Activated CD4-positive, alpha-beta memory T cell treated with anti-CD3 and anti-CD28 coated beads for 36 hours (primary cell): Measurements from ENCODE around the gene ATP8B3. TPM values are rescaled to one million over a fixed set of nuclear protein-coding genes. Genes with fewer than 3 reads are reported as not detected.

Experiments used
- CTCF ChIA-PET: fragments of 350-600 bp; sonication (Branson Sonifier 250); formaldehyde crosslinking; loops from one replicate; lab custom pipeline; 2021; ENCODE audit warnings: antibody characterized with exemption, inconsistent platforms; lab: Charles Lee
- POLR2A ChIA-PET: fragments of 350-600 bp; sonication (Branson Sonifier 250); formaldehyde crosslinking; loops from one replicate; lab custom pipeline; 2021; ENCODE audit warnings: antibody characterized with exemption; lab: Charles Lee
- DNase-seq: peaks from one replicate; pipeline ENCODE4 v3.0.0-alpha.2; 2020
- H3K27ac Mint-ChIP-seq: one replicate; pipeline ENCODE4 v1.8.0; 2021; ENCODE audit warnings: mixed read lengths
- H3K27me3 Mint-ChIP-seq: one replicate; pipeline ENCODE4 v1.8.0; 2021; ENCODE audit warnings: mixed read lengths
- H3K36me3 Mint-ChIP-seq: one replicate; pipeline ENCODE4 v1.8.0; 2021; ENCODE audit warnings: mixed read lengths
- H3K4me1 Mint-ChIP-seq: one replicate; pipeline ENCODE4 v1.8.0; 2021; ENCODE audit warnings: low read depth, mixed read lengths
- H3K4me3 Mint-ChIP-seq: one replicate; pipeline ENCODE4 v1.8.0; 2021; ENCODE audit warnings: mild to moderate bottlenecking, mixed read lengths
- H3K9me3 Mint-ChIP-seq: one replicate; pipeline ENCODE4 v1.8.0; 2021; ENCODE audit warnings: mixed read lengths
- intact Hi-C: fragments of 100-400 bp; cut with micrococcal nuclease; formaldehyde crosslinking; loops from one replicate; pipeline ENCODE4 v1.15.1; 2023
- total RNA-seq, 2 experiments: library from RNA; stranded (reverse); gene quantifications; one replicate each; pipeline ENCODE4 v1.2.3, GENCODE V29; 2021

ATP8B3 gene
- total RNA-seq, 2 experiments from 2014 or later, result 9.6 to 10.0 TPM

GRCh38 chr19:1780272-1780958 lies 31.7 kb downstream of the ATP8B3 start:
- CTCF ChIA-PET, result interaction anchor here (1.1 to 4.0 kb wide), 6 partner anchors 10 to 234 kb away, joined by 3 to 32 read pairs (median 14); no protein-coding TSS in a partner anchor
- Mint-ChIP-seq H3K27me3 (peaks cover 55% of the 10 kb centered on the region), H3K9me3 (peaks cover 7% of the 10 kb centered on the region), H3K4me3 (no peak overlapping the region), H3K27ac (no peak overlapping the region), H3K36me3 (no peaks in the 10 kb centered on the region), H3K4me1 (no peaks in the 10 kb centered on the region)
- no peak for DNase-seq
- intact Hi-C loops, result no loop called here
- POLR2A ChIA-PET, result no interaction called here

- POLR2A ChIA-PET, result no interaction called here
- peaks cover 7% of the 10 kb centered on the region for H3K9me3 Mint-ChIP-seq
- no peaks in the 10 kb centered on the region for H3K36me3 Mint-ChIP-seq
- DNase-seq, result no peak
- CTCF ChIA-PET, result interaction anchor here (1.2 to 1.7 kb wide), 2 partner anchors 8 to 107 kb away, joined by 3 to 4 read pairs; no protein-coding TSS in a partner anchor
- H3K4me3 Mint-ChIP-seq, result no peak overlapping the region
- intact Hi-C loops, result no loop called here
- H3K4me1 Mint-ChIP-seq, result no peaks in the 10 kb centered on the region
- H3K27ac Mint-ChIP-seq, result no peak overlapping the region
- peaks cover 56% of the 10 kb centered on the region for H3K27me3 Mint-ChIP-seq
Observed at GRCh38 chr19:1779574-1779973, 32.5 kb downstream of the ATP8B3 start.

DNA sequence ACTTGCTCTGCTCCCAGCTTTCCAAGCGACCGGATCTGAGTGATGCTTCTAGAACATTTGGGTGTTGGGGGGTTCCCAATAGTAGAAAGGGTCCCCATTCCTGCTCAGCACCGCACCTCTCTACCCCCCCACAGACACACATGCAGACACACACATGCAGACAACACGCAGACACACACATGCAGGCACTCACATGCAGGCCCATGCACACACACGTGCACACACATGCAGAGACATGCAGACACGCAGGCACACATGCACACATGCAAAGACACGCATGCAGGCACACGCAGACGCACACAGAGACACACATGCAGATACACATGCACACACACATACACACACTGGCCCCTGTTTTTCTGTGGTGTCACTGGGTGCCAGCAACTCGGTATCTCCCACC lies 34.9 kb downstream of the ATP8B3 start:
- H3K9me3 Mint-ChIP-seq, result peaks cover 9% of the 10 kb centered on the region
- no peak overlapping the region for H3K4me3 Mint-ChIP-seq
- CTCF ChIA-PET, result interaction anchor here (0.7 to 1.3 kb wide), 4 partner anchors 9 to 63 kb away, joined by 3 to 4 read pairs (median 3); no protein-coding TSS in a partner anchor
- POLR2A ChIA-PET, result no interaction called here
- no peaks in the 10 kb centered on the region for H3K4me1 Mint-ChIP-seq
- no peak overlapping the region for H3K27ac Mint-ChIP-seq
- peaks cover 59% of the 10 kb centered on the region for H3K27me3 Mint-ChIP-seq
- intact Hi-C loops, result no loop called here
- H3K36me3 Mint-ChIP-seq, result peaks cover 2% of the 10 kb centered on the region
- no peak for DNase-seq

GRCh38 chr19:1776606-1777147 lies 35.4 kb downstream of the ATP8B3 start:
- Mint-ChIP-seq H3K27ac (no peak overlapping the region), H3K36me3 (peaks cover 2% of the 10 kb centered on the region), H3K9me3 (peaks cover 7% of the 10 kb centered on the region), H3K4me3 (no peak overlapping the region), H3K27me3 (peaks cover 59% of the 10 kb centered on the region), H3K4me1 (no peaks in the 10 kb centered on the region)
- CTCF ChIA-PET, result interaction anchor here (0.7 to 1.3 kb wide), 2 partner anchors 11 to 63 kb away, joined by 3 read pairs; no protein-coding TSS in a partner anchor
- intact Hi-C loops, result no loop called here
- POLR2A ChIA-PET, result no interaction called here
- DNase-seq, result no peak

- Mint-ChIP-seq H3K36me3 (peaks cover 2% of the 10 kb centered on the region), H3K9me3 (peaks cover 10% of the 10 kb centered on the region), H3K27ac (no peak overlapping the region), H3K4me1 (no peaks in the 10 kb centered on the region), H3K27me3 (peaks cover 64% of the 10 kb centered on the region), H3K4me3 (no peak overlapping the region)
- ChIA-PET POLR2A (no interaction called here), CTCF (no interaction called here)
- DNase-seq, result no peak
- intact Hi-C loops, result no loop called here
Observed at GRCh38 chr19:1775951-1776605, 36.0 kb downstream of the ATP8B3 start.

GRCh38 chr19:1774989-1775772 lies 36.9 kb downstream of the ATP8B3 start:
- peaks cover 62% of the 10 kb centered on the region for H3K27me3 Mint-ChIP-seq
- intact Hi-C loops, result no loop called here
- no peak overlapping the region for H3K4me3 Mint-ChIP-seq
- ChIA-PET CTCF (no interaction called here), POLR2A (no interaction called here)
- no peak overlapping the region for H3K27ac Mint-ChIP-seq
- H3K36me3 Mint-ChIP-seq, result peaks cover 2% of the 10 kb centered on the region
- no peaks in the 10 kb centered on the region for H3K4me1 Mint-ChIP-seq
- DNase-seq, result no peak
- peaks cover 15% of the 10 kb centered on the region for H3K9me3 Mint-ChIP-seq

- peaks cover 62% of the 10 kb centered on the region for H3K27me3 Mint-ChIP-seq
- peaks cover 2% of the 10 kb centered on the region for H3K36me3 Mint-ChIP-seq
- POLR2A ChIA-PET, result no interaction called here
- CTCF ChIA-PET, result interaction anchor here (1.5 kb wide), 1 partner anchor 13 kb away, joined by 3 read pairs; no protein-coding TSS in a partner anchor
- no peak overlapping the region for H3K4me3 Mint-ChIP-seq
- no peak overlapping the region for H3K27ac Mint-ChIP-seq
- no peaks in the 10 kb centered on the region for H3K4me1 Mint-ChIP-seq
- intact Hi-C loops, result no loop called here
- H3K9me3 Mint-ChIP-seq, result peaks cover 16% of the 10 kb centered on the region
- DNase-seq, result no peak
Observed at GRCh38 chr19:1773184-1773583, 38.9 kb downstream of the ATP8B3 start.

GRCh38 chr19:1770866-1771576 lies 41.1 kb downstream of the ATP8B3 start:
- H3K27me3 Mint-ChIP-seq, result peaks cover 56% of the 10 kb centered on the region
- intact Hi-C loops, result no loop called here
- CTCF ChIA-PET, result interaction anchor here (1.2 to 3.4 kb wide), 6 partner anchors 11 to 225 kb away, joined by 4 to 21 read pairs (median 10); no protein-coding TSS in a partner anchor

DNA sequence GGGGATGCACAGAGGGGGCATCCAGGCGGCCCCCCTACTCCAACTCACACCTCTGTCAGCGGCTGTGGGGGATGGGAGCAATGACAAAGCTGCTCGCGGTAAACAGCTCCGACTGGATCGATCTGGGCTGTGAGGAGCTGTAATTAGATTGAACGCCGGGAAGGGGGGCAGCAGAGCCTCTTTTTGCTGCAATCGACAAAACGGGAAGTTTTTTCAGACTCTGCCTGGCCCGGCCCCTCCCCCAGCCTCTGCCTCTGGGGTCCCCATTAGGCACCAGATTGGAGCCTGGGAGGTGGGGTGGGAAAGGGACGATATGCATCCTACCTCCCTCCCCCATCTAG lies 42.5 kb downstream of the ATP8B3 start:
- peaks cover 66% of the 10 kb centered on the region for H3K27me3 Mint-ChIP-seq
- peaks cover 16% of the 10 kb centered on the region for H3K9me3 Mint-ChIP-seq
- intact Hi-C loops, result loop anchor here (5.0 to 10.0 kb wide), 2 partner anchors 222 to 315 kb away; partner anchors contain the start of gene APC2
- POLR2A ChIA-PET, result no interaction called here
- H3K36me3 Mint-ChIP-seq, result peaks cover 2% of the 10 kb centered on the region
- H3K4me1 Mint-ChIP-seq, result no peaks in the 10 kb centered on the region
- no peak overlapping the region for H3K4me3 Mint-ChIP-seq
- no peak for DNase-seq
- CTCF ChIA-PET, result interaction anchor here (1.0 to 3.4 kb wide), 4 partner anchors 12 to 97 kb away, joined by 3 to 21 read pairs (median 13); no protein-coding TSS in a partner anchor
- H3K27ac Mint-ChIP-seq, result no peak overlapping the region

More at GRCh38 chr19:1770866-1771576, 41.1 kb downstream of the ATP8B3 start:
- DNase-seq, result no peak
- Mint-ChIP-seq H3K4me3 (no peak overlapping the region), H3K36me3 (peaks cover 2% of the 10 kb centered on the region), H3K27ac (no peak overlapping the region), H3K4me1 (no peaks in the 10 kb centered on the region), H3K9me3 (peaks cover 16% of the 10 kb centered on the region)
- POLR2A ChIA-PET, result interaction anchor here (0.6 kb wide), 1 partner anchor 29 kb away, joined by 4 read pairs; no protein-coding TSS in a partner anchor

GRCh38 chr19:1768918-1769644 lies 43.0 kb downstream of the ATP8B3 start:
- DNase-seq, result no peak
- H3K27ac Mint-ChIP-seq, result no peak overlapping the region
- peaks cover 67% of the 10 kb centered on the region for H3K27me3 Mint-ChIP-seq
- peaks cover 2% of the 10 kb centered on the region for H3K36me3 Mint-ChIP-seq
- no peak overlapping the region for H3K4me3 Mint-ChIP-seq
- H3K4me1 Mint-ChIP-seq, result no peaks in the 10 kb centered on the region
- peaks cover 16% of the 10 kb centered on the region for H3K9me3 Mint-ChIP-seq
- CTCF ChIA-PET, result interaction anchor here (0.9 to 3.4 kb wide), 7 partner anchors 9 to 260 kb away, joined by 3 to 14 read pairs (median 4); no protein-coding TSS in a partner anchor
- POLR2A ChIA-PET, result no interaction called here
- intact Hi-C loops, result loop anchor here (5.0 to 10.0 kb wide), 2 partner anchors 222 to 314 kb away; partner anchors contain the start of gene APC2
